Smooth muscle cell (in vitro differentiated cells): ENCODE measurements around the gene THBS2. TPM values are rescaled to one million over a fixed set of nuclear protein-coding genes. Genes with fewer than 3 reads are reported as not detected.

ENCODE experiments used
- DNase-seq: peaks from one replicate; lab custom pipeline; 2025; ENCODE audit not compliant: unreplicated experiment; lab: John Stamatoyannopoulos, UW
- H2AFZ ChIP-seq: fragments of 200-600 bp; sonication (generic); 2 replicates; pipeline ENCODE4 v1.6.0; 2016; ENCODE audit warnings: antibody characterized with exemption, low read depth, mild to moderate bottlenecking
- H3F3A ChIP-seq: fragments of 200-600 bp; sonication (generic); 2 replicates; pipeline ENCODE4 v1.6.0; 2017; ENCODE audit warnings: antibody characterized with exemption, low read depth
- H3K27ac ChIP-seq: fragments of 200-600 bp; sonication (generic); 2 replicates; pipeline ENCODE4 v1.5.1; 2016; ENCODE audit warnings: low read depth, mild to moderate bottlenecking
- H3K27me3 ChIP-seq: fragments of 200-600 bp; sonication (generic); 2 replicates; pipeline ENCODE4 v1.6.1; 2016; ENCODE audit warnings: low read depth, mild to moderate bottlenecking
- H3K36me3 ChIP-seq: fragments of 200-600 bp; sonication (generic); 2 replicates; pipeline ENCODE4 v1.5.1; 2016; ENCODE audit warnings: low read depth
- H3K4me1 ChIP-seq: fragments of 200-600 bp; sonication (generic); 2 replicates; pipeline ENCODE4 v1.5.1; 2016; ENCODE audit warnings: low read depth
- H3K4me2 ChIP-seq: fragments of 200-600 bp; sonication (generic); 2 replicates; pipeline ENCODE4 v1.6.0; 2016; ENCODE audit warnings: mild to moderate bottlenecking
- H3K4me3 ChIP-seq: fragments of 200-600 bp; sonication (generic); 2 replicates; pipeline ENCODE4 v1.5.1; 2016; ENCODE audit warnings: mild to moderate bottlenecking
- H3K79me2 ChIP-seq: fragments of 200-600 bp; sonication (generic); 2 replicates; pipeline ENCODE4 v1.6.0; 2016; ENCODE audit warnings: low read depth, mild to moderate bottlenecking
- H3K9ac ChIP-seq: fragments of 200-600 bp; sonication (generic); 2 replicates; pipeline ENCODE4 v1.6.0; 2016; ENCODE audit warnings: low read depth
- H3K9me3 ChIP-seq: fragments of 200-600 bp; sonication (generic); replicated peaks from 2 replicates; pipeline ENCODE4 v1.5.1; 2016; ENCODE audit warnings: low read depth
- H4K20me1 ChIP-seq: fragments of 200-600 bp; sonication (generic); 2 replicates; pipeline ENCODE4 v1.6.0; 2016; ENCODE audit warnings: low read depth
- CTCF ChIP-seq: fragments of 200-600 bp; sonication (generic); IDR thresholded peaks from 2 replicates; pipeline ENCODE4 v1.5.1; 2017; ENCODE audit warnings: borderline replicate concordance, mild to moderate bottlenecking, antibody characterized with exemption; ENCODE audit not compliant: insufficient read depth, poor library complexity, severe bottlenecking
- WGBS: methylation state at CpG from one replicate; pipeline ENCODE4 v1.1.7; 2016; ENCODE audit warnings: low lambda C conversion rate; 5-methylcytosine and 5-hydroxymethylcytosine counted together
- polyA plus RNA-seq: library from polyadenylated mRNA; unstranded; fragments of >200 nt; fragmentation: Nextera tagmentation; extraction: Ambion mirVana; gene quantifications from 2 replicates; pipeline ENCODE4 v1.2.1, GENCODE V29; 2016
- total RNA-seq: library from RNA; depleted of rRNA; stranded (reverse); fragments of >200 nt; gene quantifications from 2 replicates; pipeline ENCODE4 v1.2.3, GENCODE V29; 2014

THBS2 gene
- total and polyA plus RNA-seq, 2 experiments from 2014 or later: 10.1 to 13.9 TPM

- H3K4me3 ChIP-seq: no peak overlapping the region
- H2AFZ ChIP-seq: no peak overlapping the region
- no peak overlapping the region for H3K4me2 ChIP-seq
- no peak overlapping the region for H3K27ac ChIP-seq
- no peaks in the 10 kb centered on the region for H3K27me3 ChIP-seq
- no peaks in the 10 kb centered on the region for H3K4me1 ChIP-seq
- no peak overlapping the region for H3K9ac ChIP-seq
- no peaks in the 10 kb centered on the region for H4K20me1 ChIP-seq
- no peaks in the 10 kb centered on the region for H3K9me3 ChIP-seq
- no peaks in the 10 kb centered on the region for H3K36me3 ChIP-seq
- no peak for TF ChIP-seq CTCF
- WGBS: 85% methylated on average over 14 of the region's 15 CpGs
- H3F3A ChIP-seq: no peaks in the 10 kb centered on the region
- H3K79me2 ChIP-seq: no peaks in the 10 kb centered on the region
- DNase-seq: no peak
These were observed 26.5 kb downstream of the THBS2 start for GRCh38 chr6:169227116-169227515.

- Histone ChIP-seq H2AFZ (no peak overlapping the region), H3K4me3 (no peak overlapping the region), H3F3A (no peaks in the 10 kb centered on the region), H3K9ac (no peak overlapping the region), H3K9me3 (no peaks in the 10 kb centered on the region), H3K4me2 (no peak overlapping the region), H3K79me2 (no peaks in the 10 kb centered on the region), H3K27ac (no peak overlapping the region), H3K4me1 (no peaks in the 10 kb centered on the region), H4K20me1 (no peaks in the 10 kb centered on the region), H3K27me3 (no peaks in the 10 kb centered on the region), H3K36me3 (no peaks in the 10 kb centered on the region)
- WGBS: 91% methylated on average over 8 of the region's 11 CpGs
- no peak for DNase-seq
- no peak for TF ChIP-seq CTCF
These were observed 27.8 kb downstream of the THBS2 start for GRCh38 chr6:169225887-169226286.

- Histone ChIP-seq H3K36me3 (no peaks in the 10 kb centered on the region), H3K9me3 (no peaks in the 10 kb centered on the region), H3K79me2 (no peaks in the 10 kb centered on the region), H4K20me1 (no peaks in the 10 kb centered on the region), H3K4me1 (no peaks in the 10 kb centered on the region), H3K4me3 (no peak overlapping the region), H3K9ac (no peak overlapping the region), H3K27ac (no peak overlapping the region), H2AFZ (no peak overlapping the region), H3F3A (no peaks in the 10 kb centered on the region), H3K4me2 (no peak overlapping the region), H3K27me3 (no peaks in the 10 kb centered on the region)
- DNase-seq: no peak
- TF ChIP-seq CTCF: no peak
- 96% methylated on average over 23 of the region's 23 CpGs for WGBS
These were observed 28.5 kb downstream of the THBS2 start for GRCh38 chr6:169225131-169225576.

GRCh38 chr6:169224716-169225115, 28.9 kb downstream of the THBS2 start:
- no peak for DNase-seq
- Histone ChIP-seq H3K79me2 (no peaks in the 10 kb centered on the region), H3K27ac (peak overlapping the region; percentile 32), H3K27me3 (no peaks in the 10 kb centered on the region), H3F3A (no peaks in the 10 kb centered on the region), H3K9me3 (no peaks in the 10 kb centered on the region), H3K4me2 (no peak overlapping the region), H3K4me1 (no peaks in the 10 kb centered on the region), H3K9ac (no peak overlapping the region), H3K36me3 (no peaks in the 10 kb centered on the region), H3K4me3 (no peak overlapping the region), H2AFZ (no peak overlapping the region), H4K20me1 (no peaks in the 10 kb centered on the region)
- 82% methylated on average over 9 of the region's 9 CpGs for WGBS
- no peak for TF ChIP-seq CTCF
